Measurements from ENCODE around the gene SERPINB6.

- TF ChIP-seq CTCF (IDR thresholded peaks at IDR 0.05; ENCODE audit: low read depth, low read length): no peak
- no peak for TF ChIP-seq EZH2phosphoT487 (IDR thresholded peaks at IDR 0.05; ENCODE audit: low read depth)
Observed at GRCh38 chr6:2978923-2979322, 7.6 kb upstream of the SERPINB6 start.

Data from OCI-LY3 (cell line).